HG03342 (cell line): ENCODE data around the gene XCL2.
"Not testable (repeated sequence)": the region's sequence is repeated elsewhere in the genome, so short reads cannot be mapped to it uniquely, and the experiment has no call there.

Experiments
- ATAC-seq: cut with Tn5 transposase; IDR thresholded peaks from one replicate; pipeline ENCODE4 v1.9.1; 2021; ENCODE audit warnings: mild to moderate bottlenecking, moderate library complexity; ENCODE audit not compliant: unreplicated experiment

The XCL2 gene

GRCh38 chr1:168543840-168544498, at the start of gene XCL2:
TSS of gene XCL2 (minus strand) at chr1:168543997. CDS start at chr1:168543964, 33 bp downstream.
- not testable (repeated sequence) for ATAC-seq

- no peak for ATAC-seq
These were observed 47.9 kb upstream of the XCL2 start for GRCh38 chr1:168591641-168592250.

- no peak for ATAC-seq
These were observed 47.3 kb upstream of the XCL2 start for GRCh38 chr1:168591066-168591465.

GRCh38 chr1:168589167-168589566, 45.4 kb upstream of the XCL2 start:
- ATAC-seq, result no peak

GRCh38 chr1:168585937-168586336, 42.1 kb upstream of the XCL2 start:
- no peak for ATAC-seq

GRCh38 chr1:168585191-168585590, 41.4 kb upstream of the XCL2 start:
- no peak for ATAC-seq

GRCh38 chr1:168583571-168583970, 39.8 kb upstream of the XCL2 start:
- no peak for ATAC-seq

GRCh38 chr1:168582688-168583336, 39.0 kb upstream of the XCL2 start:
- ATAC-seq, result no peak

GRCh38 chr1:168581817-168582572, 38.2 kb upstream of the XCL2 start:
- ATAC-seq, result no peak

- ATAC-seq, result not testable (repeated sequence)
These were observed 37.2 kb upstream of the XCL2 start for GRCh38 chr1:168580991-168581390.

GRCh38 chr1:168580290-168580689, 36.5 kb upstream of the XCL2 start:
- ATAC-seq, result not testable (repeated sequence)

GRCh38 chr1:168578531-168579185, 34.9 kb upstream of the XCL2 start:
- not testable (repeated sequence) for ATAC-seq

GRCh38 chr1:168576245-168576688, 32.5 kb upstream of the XCL2 start, which contains the start of gene XCL1:
TSS of gene XCL1 (plus strand) at chr1:168576605. CDS start at chr1:168576638, 33 bp downstream.
- ATAC-seq, result not testable (repeated sequence)

GRCh38 chr1:168574234-168574633, 30.4 kb upstream of the XCL2 start:
- not testable (repeated sequence) for ATAC-seq

- ATAC-seq, result no peak
These were observed 28.8 kb upstream of the XCL2 start for GRCh38 chr1:168572633-168573032.

- no peak for ATAC-seq
These were observed 26.9 kb upstream of the XCL2 start for GRCh38 chr1:168570652-168571051.

GRCh38 chr1:168568346-168568745, 24.5 kb upstream of the XCL2 start:
- ATAC-seq, result no peak

- no peak for ATAC-seq
These were observed 23.8 kb upstream of the XCL2 start for GRCh38 chr1:168567568-168567967.

- no peak for ATAC-seq
These were observed 23.2 kb upstream of the XCL2 start for GRCh38 chr1:168567007-168567406.

GRCh38 chr1:168565825-168566224, 22.0 kb upstream of the XCL2 start:
- no peak for ATAC-seq

- ATAC-seq, result no peak
These were observed 18.2 kb upstream of the XCL2 start for GRCh38 chr1:168561989-168562388.
